K562 (cell line): ENCODE measurements around the gene DNAJC18. TPM values are rescaled to one million over a fixed set of nuclear protein-coding genes. Genes with fewer than 3 reads are reported as not detected.

Experiments used
- ATAC-seq: fragments of 200-7000 bp; cut with Tn5 transposase; 3 replicates; pipeline ENCODE4 v1.9.1; 2020; ENCODE audit warnings: moderate library complexity
- BruUV-seq: library from RNA; stranded (reverse); fragments of 400-500 nt; replicated peaks from 2 replicates; lab custom pipeline; 2021; lab: Mats Ljungman, UMichigan
- CTCF ChIA-PET: fragments of 300-600 bp; formaldehyde crosslinking; extraction: SDS; loops from one replicate; lab custom pipeline; 2021; ENCODE audit warnings: low intra/inter-chr PET ratio; lab: Yijun Ruan, JAX
- POLR2A ChIA-PET: fragments of 300-600, 350-650 bp; sonication (Branson Sonifier 250); formaldehyde crosslinking; extraction: SDS; loops from one replicate; lab custom pipeline; 2021; ENCODE audit warnings: antibody characterized with exemption, inconsistent platforms; lab: Yijun Ruan, JAX
- DNase-seq, 4 experiments: peaks; one replicate each; pipeline versions ENCODE4 v3.0.0 to v3.0.0-alpha.2; 2011 to 2018; ENCODE audit warnings: low spot score in 3 of 4, mixed read lengths in 3 of 4; ENCODE audit errors: extremely low read depth in 1 of 4
- FAIRE-seq: peaks from 2 replicates; lab custom pipeline; 2011; peaks lifted over from hg19 to GRCh38; lab: Jason Lieb, UNC
- H2AFZ ChIP-seq: 2 replicates; pipeline ENCODE4 v1.6.0; 2011; ENCODE audit warnings: low read depth, low read length, control low read depth, inconsistent platforms
- H3K27ac ChIP-seq: fragments of 200-600 bp; 3 replicates; pipeline ENCODE4 v1.8.0; 2011; ENCODE audit warnings: low read depth, mild to moderate bottlenecking, control low read depth, inconsistent platforms, low read length, moderate library complexity, mixed read lengths; ENCODE audit errors: extremely low read depth
- H3K27me3 ChIP-seq, 2 experiments: fragments of 300-600 bp in 1 of 2; 2 replicates in 1 of 2; 3 replicates in 1 of 2; pipeline versions ENCODE4 v1.6.0 to v1.8.0; 2011; ENCODE audit warnings: inconsistent platforms in 2 of 2, low read length in 2 of 2, mild to moderate bottlenecking in 1 of 2, mixed read lengths in 1 of 2, moderate library complexity in 1 of 2; ENCODE audit not compliant: control insufficient read depth in 2 of 2, insufficient read depth in 2 of 2
- H3K36me3 ChIP-seq: fragments of 300-600 bp; 3 replicates; pipeline ENCODE4 v1.8.0; 2011; ENCODE audit warnings: mild to moderate bottlenecking, low read length, inconsistent platforms; ENCODE audit not compliant: control insufficient read depth, insufficient read depth
- H3K4me1 ChIP-seq, 2 experiments: fragments of 200-600 bp in 1 of 2; replicated peaks in 1 of 2; 2 replicates in 1 of 2; 3 replicates in 1 of 2; pipeline versions ENCODE4 v1.5.1 to v1.8.0; 2011; ENCODE audit warnings: inconsistent platforms in 2 of 2, low read length in 2 of 2, mild to moderate bottlenecking in 1 of 2, mixed read lengths in 1 of 2, moderate library complexity in 1 of 2; ENCODE audit not compliant: control insufficient read depth in 2 of 2, insufficient read depth in 2 of 2
- H3K4me2 ChIP-seq: 2 replicates; pipeline ENCODE4 v1.6.1; 2011; ENCODE audit warnings: low read length, control low read depth, inconsistent platforms, mixed read lengths; ENCODE audit not compliant: insufficient read depth
- H3K4me3 ChIP-seq: fragments of 200-600 bp; sonication (generic), shearing (Covaris generic); 2 replicates; pipeline ENCODE4 v1.5.1; 2016; ENCODE audit warnings: control low read depth, inconsistent platforms
- H3K79me2 ChIP-seq: fragments of 200-600 bp; 3 replicates; pipeline ENCODE4 v1.8.0; 2011; ENCODE audit warnings: low read length, inconsistent platforms; ENCODE audit not compliant: control insufficient read depth, insufficient read depth
- H3K9ac ChIP-seq, 2 experiments: 2 replicates each; pipeline versions ENCODE4 v1.6.0 to v1.6.1; 2011; ENCODE audit warnings: low read depth in 2 of 2, low read length in 2 of 2, control low read depth in 1 of 2, inconsistent platforms in 1 of 2, mild to moderate bottlenecking in 1 of 2, mixed read lengths in 1 of 2; ENCODE audit not compliant: insufficient read depth in 1 of 2
- H3K9me1 ChIP-seq: one replicate; pipeline ENCODE4 v1.6.0; 2011; ENCODE audit warnings: inconsistent platforms, mild to moderate bottlenecking, low read length, moderate library complexity; ENCODE audit not compliant: control insufficient read depth, insufficient read depth
- H3K9me3 ChIP-seq: replicated peaks from 2 replicates; pipeline ENCODE4 v1.5.1; 2011; ENCODE audit warnings: low read depth, low read length, inconsistent platforms; ENCODE audit not compliant: control insufficient read depth, insufficient read depth
- H4K20me1 ChIP-seq: replicated peaks from 2 replicates; pipeline ENCODE4 v1.6.1; 2011; ENCODE audit warnings: low read length, inconsistent platforms, mixed read lengths; ENCODE audit not compliant: control insufficient read depth, insufficient read depth
- BRCA1 ChIP-seq, 2 experiments: fragments of 450-650 bp in 1 of 2; sonication (generic) in 1 of 2; formaldehyde crosslinking in 1 of 2; IDR thresholded peaks; 2 replicates each; pipeline versions ENCODE4 v1.5.0 to v1.6.1; 2017 to 2020; ENCODE audit warnings: mild to moderate bottlenecking in 1 of 2, missing genetic modification reagents in 1 of 2
- BRF1 ChIP-seq: IDR thresholded peaks from 3 replicates; pipeline ENCODE4 v1.6.1; 2011; ENCODE audit warnings: borderline replicate concordance, mild to moderate bottlenecking; ENCODE audit not compliant: insufficient read length; ENCODE audit errors: extremely low read depth
- ETV1 ChIP-seq: fragments of 450-650 bp; conservative IDR thresholded peaks from 2 replicates; pipeline ENCODE4 v1.6.1; 2016; ENCODE audit warnings: missing genetic modification characterization, control low read depth, low read depth, missing compliant biosample characterization
- GTF2A2 ChIP-seq: IDR thresholded peaks from 2 replicates; pipeline ENCODE4 v1.6.1; 2016; ENCODE audit warnings: mild to moderate bottlenecking, missing genetic modification characterization, missing compliant biosample characterization
- HDAC1 ChIP-seq, 2 experiments: fragments of 450-650 bp; IDR thresholded peaks; 2 replicates each; pipeline ENCODE4 v1.6.1; 2016 to 2017; ENCODE audit warnings: inconsistent platforms in 1 of 2, mild to moderate bottlenecking in 1 of 2, moderate library complexity in 1 of 2
- HNRNPK ChIP-seq: fragments of 200-400 bp; formaldehyde crosslinking; IDR thresholded peaks from one replicate; pipeline ENCODE4 v1.6.1; 2018; ENCODE audit warnings: mild to moderate bottlenecking, low read depth, low read length; ENCODE audit not compliant: poor library complexity, severe bottlenecking
- HNRNPL ChIP-seq: fragments of 200-400 bp; formaldehyde crosslinking; IDR thresholded peaks from 2 replicates; pipeline ENCODE4 v1.6.1; 2017; ENCODE audit warnings: low read depth, mild to moderate bottlenecking, low read length
- KDM1A ChIP-seq, 2 experiments: fragments of 450-650 bp; IDR thresholded peaks; 2 replicates each; pipeline ENCODE4 v1.6.1; 2016; ENCODE audit warnings: mild to moderate bottlenecking in 2 of 2
- MEF2D ChIP-seq: conservative IDR thresholded peaks from 2 replicates; pipeline ENCODE4 v1.6.1; 2016; ENCODE audit warnings: low read depth, missing genetic modification characterization, missing compliant biosample characterization
- PHF20 ChIP-seq: fragments of 450-650 bp; IDR thresholded peaks from 2 replicates; pipeline ENCODE4 v1.6.1; 2018; ENCODE audit not compliant: partially characterized antibody
- PYGO2 ChIP-seq: fragments of 450-650 bp; IDR thresholded peaks from 2 replicates; pipeline ENCODE4 v1.6.1; 2016; ENCODE audit warnings: mild to moderate bottlenecking, missing genetic modification characterization, moderate library complexity, missing compliant biosample characterization
- SMARCA5 ChIP-seq: fragments of 450-650 bp; IDR thresholded peaks from 2 replicates; pipeline ENCODE4 v1.6.1; 2016
- ZEB2 ChIP-seq: fragments of 450-650 bp; IDR thresholded peaks from 2 replicates; pipeline ENCODE4 v1.6.1; 2016
- ZNF780A ChIP-seq: fragments of 250-450 bp; sonication (Bioruptor Pico); IDR thresholded peaks from 2 replicates; pipeline ENCODE4 v1.5.0; 2021; ENCODE audit warnings: mild to moderate bottlenecking
- WGBS: fragments of 100-300 bp; shearing (Covaris generic); methylation state at CpG from one replicate; pipeline ENCODE4 v1.1.6; 2016; ENCODE audit warnings: low coverage, mixed read lengths; ENCODE audit not compliant: insufficient coverage; ENCODE audit errors: missing lambda C conversion rate; 5-methylcytosine and 5-hydroxymethylcytosine counted together
- in situ Hi-C: fragments of 300-500 bp; cut with MboI; formaldehyde crosslinking; loops from 4 replicates; pipeline ENCODE4 v1.15.0; 2018; ENCODE audit warnings: inconsistent platforms, mixed read lengths
- intact Hi-C: fragments of 100-400 bp; cut with micrococcal nuclease; formaldehyde crosslinking; loops from 2 replicates; pipeline ENCODE4 v1.14.2; 2022
- polyA plus RNA-seq, 8 experiments: library from polyadenylated mRNA; depleted of rRNA in 4 of 8; stranded (reverse) in 5 of 8; unstranded in 3 of 8; fragments of >200 nt; fragmentation: Nextera tagmentation in 2 of 8; fragmentation: Illumina TruSeq in 1 of 8; extraction: Ambion mirVana in 2 of 8; extraction: Trizol in 1 of 8; gene quantifications; 2 replicates each; pipeline versions ENCODE4 v1.2.1 to v1.2.3, GENCODE V29; 2011 to 2014; ENCODE audit warnings: inconsistent platforms in 1 of 8, missing spikeins in 1 of 8
- total RNA-seq, 7 experiments: library from RNA; depleted of rRNA in 6 of 7; stranded (reverse); fragments of >200 nt in 6 of 7; fragmentation: Illumina TruSeq in 2 of 7; extraction: Trizol in 2 of 7; gene quantifications; 2 replicates each; pipeline versions ENCODE4 v1.2.1 to v1.2.3, GENCODE V29; 2011 to 2021; ENCODE audit warnings: low replicate concordance in 1 of 7
- TF ChIP-seq, protein P1 (sequence below): fragments of 450-650 bp; IDR thresholded peaks from 2 replicates; pipeline ENCODE4 v1.7.0; 2016; ENCODE audit warnings: borderline replicate concordance
- TF ChIP-seq, protein P2 (sequence below): fragments of 450-650 bp; IDR thresholded peaks from 2 replicates; pipeline ENCODE4 v1.6.1; 2018; ENCODE audit warnings: mild to moderate bottlenecking, low read depth; ENCODE audit not compliant: partially characterized antibody

DNAJC18 gene
- total and polyA plus RNA-seq, 9 of the 15 experiments (the other 6 are each of a cell fraction or from before 2014, with no cell fraction given) = 1.5 to 13.3 (median 7.5) TPM

DNA sequence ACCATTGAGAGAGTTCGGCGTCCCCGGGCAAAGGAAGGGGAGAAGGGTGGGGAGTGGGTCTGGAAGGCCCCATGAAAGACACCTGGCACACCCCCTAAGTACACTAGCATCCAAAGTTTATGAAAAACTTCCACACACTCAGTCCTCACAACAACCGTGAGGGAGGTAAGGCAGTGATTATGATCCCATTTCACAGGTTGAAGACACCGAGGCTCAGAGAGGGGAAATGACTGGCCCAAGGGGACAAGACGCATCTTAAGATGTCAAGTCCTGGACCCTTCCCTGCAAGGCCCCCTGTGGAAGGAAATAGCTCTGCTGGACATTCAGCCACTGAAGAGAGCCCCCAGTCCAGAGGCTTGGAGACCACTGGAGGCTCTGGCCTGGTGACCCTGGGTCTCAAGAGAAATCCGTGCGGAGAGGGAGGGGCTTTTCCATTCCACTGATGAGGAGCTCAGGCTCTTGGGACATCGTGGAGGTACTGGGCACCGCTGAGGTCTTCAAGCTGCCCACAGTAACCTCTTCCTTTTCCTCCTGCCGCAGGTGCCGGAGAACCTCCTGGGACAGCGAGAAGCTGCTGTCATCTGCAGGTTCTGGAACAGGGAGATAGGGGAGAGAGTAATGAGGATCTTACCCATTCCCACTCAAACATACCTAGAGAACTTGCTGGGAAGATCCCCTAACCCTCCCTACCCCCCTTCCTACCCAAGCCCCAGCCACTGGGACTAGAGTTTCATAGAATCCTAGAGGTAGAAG lies 36.7 kb upstream of the DNAJC18 start (continued):
- TF ChIP-seq ZEB2 (no peak), SMARCA5 (peak; percentile 22; the same call in 1 of the 2 replicates), BRF1 (no peak), KDM1A (IDR thresholded peaks at IDR 0.05) (peak; percentile 57 to 67; a peak in 3 of 4 replicates), MEF2D (tag) (no peak), GTF2A2 (no peak)

DNA sequence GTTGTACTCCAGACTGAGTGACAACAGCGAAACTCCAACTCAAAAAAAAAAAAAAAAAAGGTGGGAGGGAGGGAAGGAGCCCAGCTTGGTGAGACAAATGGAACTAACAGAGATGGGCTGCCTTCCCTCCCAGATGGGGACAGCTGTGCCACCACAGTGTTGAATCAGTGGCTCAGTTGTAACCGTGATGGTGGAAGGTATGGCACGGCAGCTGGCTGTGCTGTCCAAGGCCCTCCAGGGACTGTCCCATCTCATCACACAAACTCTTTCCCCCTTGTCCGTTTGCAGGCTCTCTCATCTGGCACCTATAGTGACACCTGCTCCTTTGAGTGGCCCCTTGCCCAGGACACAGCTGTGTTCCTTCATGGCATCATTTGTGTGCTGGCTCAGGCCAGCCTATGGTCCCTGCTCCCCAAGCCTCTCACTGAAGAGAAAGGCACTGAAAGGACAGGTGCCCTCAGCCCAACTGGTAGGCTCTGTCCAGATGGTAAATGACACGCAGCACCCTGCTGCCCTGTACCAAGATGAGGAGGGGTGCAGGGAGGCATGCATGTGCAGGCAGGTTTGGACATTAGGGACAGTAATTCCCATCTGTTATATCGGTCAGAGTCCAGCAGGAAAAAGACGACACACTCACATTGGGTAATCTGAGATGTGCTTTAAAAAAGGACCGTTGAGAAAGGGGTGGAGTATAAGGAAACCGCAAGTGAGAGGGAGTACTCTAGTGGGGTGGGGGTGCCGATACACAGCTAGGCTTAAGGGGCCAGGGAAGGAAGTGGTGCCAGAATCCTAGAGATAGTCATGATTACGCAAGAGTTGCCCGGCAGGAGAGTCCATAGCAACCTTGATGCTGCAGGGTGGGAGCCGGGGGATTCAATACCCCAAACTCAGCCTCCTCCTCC lies 35.8 kb upstream of the DNAJC18 start:
- in situ Hi-C loops (no loop called here), intact Hi-C loops (loop anchor here (2.0 kb wide), 1 partner anchor 38 kb away; no protein-coding TSS in a partner anchor)
- H3K36me3 ChIP-seq = peaks cover 46% of the 10 kb centered on the region; the same call in 2 of the 3 replicates
- 8% methylated on average over 12 of the region's 13 CpGs for WGBS
- peaks cover 60 to 77% of the 10 kb centered on the region in 2 experiments for H3K4me1 ChIP-seq
- H3K9me1 ChIP-seq = no peaks in the 10 kb centered on the region
- ChIA-PET POLR2A (interaction anchor here (0.6 to 1.5 kb wide), 5 partner anchors 9 to 296 kb away, joined by 3 to 6 read pairs (median 4); no protein-coding TSS in a partner anchor), CTCF (no interaction called here)
- H2AFZ ChIP-seq = peak overlapping the region; percentile 68
- TSS peak; percentile 5 for BruUV-seq
- FAIRE-seq (peak; percentile 96), DNase-seq (peak; percentile 68 to 93 (median 80)), ATAC-seq (peak; percentile 87)
- H3K27ac ChIP-seq = peak overlapping the region; percentile 91
- H3K79me2 ChIP-seq = peaks cover 23% of the 10 kb centered on the region
- H3K27me3 ChIP-seq = no peaks in the 10 kb centered on the region
- no peak overlapping the region for H3K4me3 ChIP-seq
- peak overlapping the region; percentile 77 for H3K4me2 ChIP-seq
- no peaks in the 10 kb centered on the region for H3K9me3 ChIP-seq
- peak overlapping the region; percentile 48 to 78 for H3K9ac ChIP-seq
- H4K20me1 ChIP-seq = no peaks in the 10 kb centered on the region
- TF ChIP-seq, protein P1, sequence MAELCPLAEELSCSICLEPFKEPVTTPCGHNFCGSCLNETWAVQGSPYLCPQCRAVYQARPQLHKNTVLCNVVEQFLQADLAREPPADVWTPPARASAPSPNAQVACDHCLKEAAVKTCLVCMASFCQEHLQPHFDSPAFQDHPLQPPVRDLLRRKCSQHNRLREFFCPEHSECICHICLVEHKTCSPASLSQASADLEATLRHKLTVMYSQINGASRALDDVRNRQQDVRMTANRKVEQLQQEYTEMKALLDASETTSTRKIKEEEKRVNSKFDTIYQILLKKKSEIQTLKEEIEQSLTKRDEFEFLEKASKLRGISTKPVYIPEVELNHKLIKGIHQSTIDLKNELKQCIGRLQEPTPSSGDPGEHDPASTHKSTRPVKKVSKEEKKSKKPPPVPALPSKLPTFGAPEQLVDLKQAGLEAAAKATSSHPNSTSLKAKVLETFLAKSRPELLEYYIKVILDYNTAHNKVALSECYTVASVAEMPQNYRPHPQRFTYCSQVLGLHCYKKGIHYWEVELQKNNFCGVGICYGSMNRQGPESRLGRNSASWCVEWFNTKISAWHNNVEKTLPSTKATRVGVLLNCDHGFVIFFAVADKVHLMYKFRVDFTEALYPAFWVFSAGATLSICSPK = no peak
- no peak for TF ChIP-seq PHF20
- peak; percentile 85 for TF ChIP-seq ETV1 (tag)
- no peak for TF ChIP-seq HNRNPL
- no peak for TF ChIP-seq BRCA1 (IDR thresholded peaks at IDR 0.05)
- no peak for TF ChIP-seq BRCA1 (CRISPR knock-in tag; IDR thresholded peaks at IDR 0.05)
- TF ChIP-seq PYGO2 (tag) = no peak
- no peak for TF ChIP-seq ZNF780A (CRISPR knock-in tag)
- TF ChIP-seq HNRNPK = no peak
- TF ChIP-seq, protein P2, sequence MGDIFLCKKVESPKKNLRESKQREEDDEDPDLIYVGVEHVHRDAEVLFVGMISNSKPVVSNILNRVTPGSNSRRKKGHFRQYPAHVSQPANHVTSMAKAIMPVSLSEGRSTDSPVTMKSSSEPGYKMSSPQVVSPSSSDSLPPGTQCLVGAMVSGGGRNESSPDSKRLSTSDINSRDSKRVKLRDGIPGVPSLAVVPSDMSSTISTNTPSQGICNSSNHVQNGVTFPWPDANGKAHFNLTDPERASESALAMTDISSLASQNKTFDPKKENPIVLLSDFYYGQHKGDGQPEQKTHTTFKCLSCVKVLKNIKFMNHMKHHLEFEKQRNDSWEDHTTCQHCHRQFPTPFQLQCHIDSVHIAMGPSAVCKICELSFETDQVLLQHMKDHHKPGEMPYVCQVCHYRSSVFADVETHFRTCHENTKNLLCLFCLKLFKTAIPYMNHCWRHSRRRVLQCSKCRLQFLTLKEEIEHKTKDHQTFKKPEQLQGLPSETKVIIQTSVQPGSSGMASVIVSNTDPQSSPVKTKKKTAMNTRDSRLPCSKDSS = no peak
- peak in 1 of 2 experiments; percentile 71; a peak in 2 of 4 replicates for TF ChIP-seq HDAC1 (IDR thresholded peaks at IDR 0.05)
